H1 (cell line): ENCODE measurements around the gene SCYGR4. TPM values are rescaled to one million over a fixed set of nuclear protein-coding genes. Genes with fewer than 3 reads are reported as not detected.

Source experiments
- EP300 ChIP-seq, 2 experiments: IDR thresholded peaks; 1 replicate in 1 of 2; 2 replicates in 1 of 2; pipeline ENCODE4 v1.6.1; 2011 to 2012; ENCODE audit warnings: low read depth in 2 of 2, low read length in 2 of 2, mild to moderate bottlenecking in 2 of 2, borderline replicate concordance in 1 of 2, inconsistent platforms in 1 of 2, moderate library complexity in 1 of 2
- polyA plus RNA-seq, 7 experiments: library from polyadenylated mRNA; depleted of rRNA in 3 of 7; stranded (reverse) in 5 of 7; unstranded in 2 of 7; fragments of >200 nt in 5 of 7; fragments of 200-250 nt in 2 of 7; gene quantifications; 1 replicate in 5 of 7; 2 replicates in 1 of 7; 4 replicates in 1 of 7; pipeline versions ENCODE4 v1.2.1 to v1.2.3, GENCODE V29; 2011 to 2013; ENCODE audit warnings: missing spikeins in 2 of 7, mixed read lengths in 2 of 7
- total RNA-seq: library from RNA; stranded (reverse); fragmentation: NEBNext Ultra II Directional; extraction: Animal tissue kit (Norgen Biotek cat#: 25700); gene quantifications from 2 replicates; pipeline ENCODE4 v1.2.1, GENCODE V29; 2021

The SCYGR4 gene
- total and polyA plus RNA-seq, 2 of the 8 experiments (the other 6 are each of a cell fraction or from before 2014, with no cell fraction given) = not detected

DNA sequence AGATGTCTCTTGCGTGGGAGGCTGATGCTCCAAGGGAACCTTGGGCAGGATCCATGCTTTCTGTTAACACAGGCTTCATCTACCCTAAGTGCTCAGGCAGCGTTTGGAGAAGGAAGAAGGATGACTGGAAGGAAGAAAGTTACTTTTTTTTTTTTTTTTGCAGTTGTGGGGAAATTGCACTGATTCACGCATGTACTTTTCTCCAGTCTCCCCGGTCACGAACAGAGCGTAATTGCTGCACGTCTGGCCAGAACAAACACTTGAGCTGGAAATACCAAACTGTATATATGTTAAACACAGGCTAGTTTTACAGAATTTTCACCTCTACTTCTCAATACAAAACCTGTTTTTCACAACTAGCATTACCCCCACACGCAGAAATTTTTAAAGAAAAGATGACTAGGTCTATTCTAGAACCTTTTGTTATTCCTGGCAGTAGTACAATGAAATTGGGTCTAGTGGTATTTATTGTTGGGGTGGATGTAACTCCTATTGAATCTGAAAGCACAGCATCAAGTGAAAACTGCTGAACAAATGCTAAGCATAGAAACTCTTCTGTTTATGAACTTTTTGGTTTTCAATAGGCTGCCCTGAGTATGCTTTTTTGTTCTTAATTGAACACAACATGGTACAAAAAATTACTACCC, 40.0 kb downstream of the SCYGR4 start (continued):
- no peak for TF ChIP-seq EP300 (IDR thresholded peaks at IDR 0.05; ENCODE audit: borderline replicate concordance in 1 of 2, low read depth in 2 of 2, low read length in 2 of 2)
